ENCODE data around the gene ASAP2. TPM values are rescaled to one million over a fixed set of nuclear protein-coding genes. Genes with fewer than 3 reads are reported as not detected.

The ASAP2 gene
- total and polyA plus RNA-seq, 2 donors (not counting 1 experiment from before 2014, with no cell fraction given), result 0.04 TPM; not detected in 1

GRCh38 chr2:9401646-9402371, 195.2 kb downstream of the ASAP2 start:
- no peaks in the 10 kb centered on the region for H3K27me3 ChIP-seq (replicated peaks in 1 of 4; ENCODE audit: control extremely low read depth in 1 of 4, control insufficient read depth in 3 of 4, insufficient read depth in 4 of 4, low read length in 3 of 4)
- no peaks in the 10 kb centered on the region for H3K79me2 ChIP-seq (ENCODE audit: control insufficient read depth, insufficient read depth, low read length)
- Mint-ChIP-seq H3K27ac (no peak overlapping the region), H3K4me1 (no peaks in the 10 kb centered on the region), H3K9me3 (ENCODE audit: insufficient read depth) (no peaks in the 10 kb centered on the region), H3K27me3 (peaks cover 4% of the 10 kb centered on the region), H3K4me3 (no peak overlapping the region)
- H3K9me3 ChIP-seq (ENCODE audit: control extremely low read depth in 1 of 3, control insufficient read depth in 2 of 3, insufficient read depth in 1 of 3, low read length in 2 of 3), result no peaks in the 10 kb centered on the region
- H3K9ac ChIP-seq (ENCODE audit: low read length), result no peak overlapping the region
- no peak overlapping the region for H3K27ac ChIP-seq (ENCODE audit: low read length in 2 of 2)
- no peak for DNase-seq
- WGBS (ENCODE audit: insufficient coverage), result 97% methylated on average over 16 of the region's 19 CpGs
- no peaks in the 10 kb centered on the region for H4K20me1 ChIP-seq (ENCODE audit: control insufficient read depth, insufficient read depth, low read length, poor library complexity, severe bottlenecking)
- no peak overlapping the region for H2AFZ ChIP-seq (ENCODE audit: insufficient read depth, low read depth, low read length, poor library complexity, severe bottlenecking)
- no peak for ATAC-seq (ENCODE audit: low read depth)
- no peak overlapping the region for H3K4me2 ChIP-seq (replicated peaks; ENCODE audit: low read depth, low read length, poor library complexity, severe bottlenecking)
- H3K4me3 ChIP-seq (ENCODE audit: control extremely low read depth in 1 of 5, extremely low read depth in 1 of 5, insufficient read depth in 1 of 5, low read depth in 2 of 5, low read length in 4 of 5), result no peak overlapping the region
- ChIA-PET CTCF (no interaction called here), POLR2A (no interaction called here)
- H3K36me3 ChIP-seq (replicated peaks in 1 of 2; ENCODE audit: control extremely low read depth in 1 of 2, control insufficient read depth in 1 of 2, extremely low read depth in 1 of 2, insufficient read depth in 2 of 2, low read length in 1 of 2), result peaks cover 3 to 5% of the 10 kb centered on the region in 2 experiments
- intact Hi-C loops (cut with micrococcal nuclease), result no loop called here
- H3K4me1 ChIP-seq (ENCODE audit: control insufficient read depth in 2 of 2, insufficient read depth in 2 of 2, low read length in 2 of 2), result no peaks in the 10 kb centered on the region
- TF ChIP-seq CTCF (IDR thresholded peaks at IDR 0.05) (no peak), EZH2 (IDR thresholded peaks at IDR 0.05; ENCODE audit: borderline replicate concordance, insufficient read depth, low read depth, low read length, poor library complexity, severe bottlenecking) (no peak)

GRCh38 chr2:9403924-9404323, 197.3 kb downstream of the ASAP2 start:
- H3K4me1 ChIP-seq (ENCODE audit: control insufficient read depth in 2 of 2, insufficient read depth in 2 of 2, low read length in 2 of 2), result no peaks in the 10 kb centered on the region
- no peaks in the 10 kb centered on the region for H4K20me1 ChIP-seq (ENCODE audit: control insufficient read depth, insufficient read depth, low read length, poor library complexity, severe bottlenecking)
- ChIA-PET POLR2A (no interaction called here), CTCF (no interaction called here)
- no peak for DNase-seq
- H3K9ac ChIP-seq (ENCODE audit: low read length), result no peak overlapping the region
- no peak overlapping the region for H3K27ac ChIP-seq (ENCODE audit: low read length in 2 of 2)
- no peaks in the 10 kb centered on the region for H3K9me3 Mint-ChIP-seq (ENCODE audit: insufficient read depth)
- no peaks in the 10 kb centered on the region for H3K27me3 ChIP-seq (replicated peaks in 1 of 4; ENCODE audit: control extremely low read depth in 1 of 4, control insufficient read depth in 3 of 4, insufficient read depth in 4 of 4, low read length in 3 of 4)
- no peak overlapping the region for H3K4me3 Mint-ChIP-seq
- H3K4me3 ChIP-seq (ENCODE audit: control extremely low read depth in 1 of 5, extremely low read depth in 1 of 5, insufficient read depth in 1 of 5, low read depth in 2 of 5, low read length in 4 of 5), result no peak overlapping the region
- H2AFZ ChIP-seq (ENCODE audit: insufficient read depth, low read depth, low read length, poor library complexity, severe bottlenecking), result no peak overlapping the region
- no peak for ATAC-seq (ENCODE audit: low read depth)
- no peaks in the 10 kb centered on the region for H3K9me3 ChIP-seq (ENCODE audit: control extremely low read depth in 1 of 3, control insufficient read depth in 2 of 3, insufficient read depth in 1 of 3, low read length in 2 of 3)
- H3K4me2 ChIP-seq (replicated peaks; ENCODE audit: low read depth, low read length, poor library complexity, severe bottlenecking), result no peak overlapping the region
- peaks cover 4% of the 10 kb centered on the region for H3K27me3 Mint-ChIP-seq
- no peak for TF ChIP-seq EZH2 (IDR thresholded peaks at IDR 0.05; ENCODE audit: borderline replicate concordance, insufficient read depth, low read depth, low read length, poor library complexity, severe bottlenecking)
- TF ChIP-seq CTCF (IDR thresholded peaks at IDR 0.05), result no peak
- H3K4me1 Mint-ChIP-seq, result no peaks in the 10 kb centered on the region
- peaks cover 10 to 25% of the 10 kb centered on the region in 2 experiments for H3K36me3 ChIP-seq (replicated peaks in 1 of 2; ENCODE audit: control extremely low read depth in 1 of 2, control insufficient read depth in 1 of 2, extremely low read depth in 1 of 2, insufficient read depth in 2 of 2, low read length in 1 of 2)
- H3K27ac Mint-ChIP-seq, result no peak overlapping the region
- WGBS (ENCODE audit: insufficient coverage), result no CpG with 5 or more reads among the region's 2 CpGs
- H3K79me2 ChIP-seq (ENCODE audit: control insufficient read depth, insufficient read depth, low read length), result no peaks in the 10 kb centered on the region
- intact Hi-C loops (cut with micrococcal nuclease), result no loop called here
